ENCODE measurements around the gene CRYZL1. TPM values are rescaled to one million over a fixed set of nuclear protein-coding genes. Genes with fewer than 3 reads are reported as not detected.
"Not testable (repeated sequence)": the region's sequence is repeated elsewhere in the genome, so short reads cannot be mapped to it uniquely, and the experiment has no call there.

CRYZL1 gene
- total and polyA plus RNA-seq, 2 donors (not counting 1 experiment from before 2014, with no cell fraction given) = 30.6 to 60.6 TPM

DNA sequence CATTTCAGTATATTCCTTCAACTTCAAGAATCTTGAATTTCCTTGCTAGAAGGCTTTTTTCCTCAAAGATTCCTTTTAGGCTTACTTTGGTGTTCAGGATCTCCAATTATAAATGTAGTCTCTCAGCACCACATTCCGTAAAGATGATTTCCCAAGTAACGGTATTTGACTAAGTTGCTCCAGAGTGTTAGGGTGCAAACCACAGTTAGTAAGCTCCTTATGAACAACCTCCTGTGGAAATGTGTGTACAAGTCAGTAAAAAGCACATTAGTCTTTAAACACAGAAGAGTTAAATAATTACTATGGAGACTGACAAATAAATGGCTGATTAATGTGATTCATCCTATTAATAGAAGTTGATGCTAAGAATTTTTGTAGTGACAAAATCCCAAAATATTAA is 63.3 kb downstream of the CRYZL1 start:
- H3K9me3 Mint-ChIP-seq (ENCODE audit: insufficient read depth) = no peaks in the 10 kb centered on the region
- no peak overlapping the region for H3K27ac Mint-ChIP-seq
- TF ChIP-seq EZH2 (IDR thresholded peaks at IDR 0.05; ENCODE audit: borderline replicate concordance, insufficient read depth, low read depth, low read length, poor library complexity, severe bottlenecking) = no peak
- TF ChIP-seq, protein P1, sequence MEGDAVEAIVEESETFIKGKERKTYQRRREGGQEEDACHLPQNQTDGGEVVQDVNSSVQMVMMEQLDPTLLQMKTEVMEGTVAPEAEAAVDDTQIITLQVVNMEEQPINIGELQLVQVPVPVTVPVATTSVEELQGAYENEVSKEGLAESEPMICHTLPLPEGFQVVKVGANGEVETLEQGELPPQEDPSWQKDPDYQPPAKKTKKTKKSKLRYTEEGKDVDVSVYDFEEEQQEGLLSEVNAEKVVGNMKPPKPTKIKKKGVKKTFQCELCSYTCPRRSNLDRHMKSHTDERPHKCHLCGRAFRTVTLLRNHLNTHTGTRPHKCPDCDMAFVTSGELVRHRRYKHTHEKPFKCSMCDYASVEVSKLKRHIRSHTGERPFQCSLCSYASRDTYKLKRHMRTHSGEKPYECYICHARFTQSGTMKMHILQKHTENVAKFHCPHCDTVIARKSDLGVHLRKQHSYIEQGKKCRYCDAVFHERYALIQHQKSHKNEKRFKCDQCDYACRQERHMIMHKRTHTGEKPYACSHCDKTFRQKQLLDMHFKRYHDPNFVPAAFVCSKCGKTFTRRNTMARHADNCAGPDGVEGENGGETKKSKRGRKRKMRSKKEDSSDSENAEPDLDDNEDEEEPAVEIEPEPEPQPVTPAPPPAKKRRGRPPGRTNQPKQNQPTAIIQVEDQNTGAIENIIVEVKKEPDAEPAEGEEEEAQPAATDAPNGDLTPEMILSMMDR (IDR thresholded peaks at IDR 0.05) = no peak
- H3K4me1 Mint-ChIP-seq = no peaks in the 10 kb centered on the region
- Histone ChIP-seq H3K4me2 (replicated peaks; ENCODE audit: low read depth, low read length, poor library complexity, severe bottlenecking) (no peak overlapping the region), H3K79me2 (ENCODE audit: control insufficient read depth, insufficient read depth, low read length) (no peaks in the 10 kb centered on the region), H3K9me3 (ENCODE audit: control extremely low read depth in 1 of 3, control insufficient read depth in 2 of 3, insufficient read depth in 1 of 3, low read length in 2 of 3) (no peaks in the 10 kb centered on the region), H3K9ac (ENCODE audit: low read length) (no peak overlapping the region), H3K4me3 (ENCODE audit: control extremely low read depth in 1 of 5, extremely low read depth in 1 of 5, insufficient read depth in 1 of 5, low read depth in 2 of 5, low read length in 4 of 5) (no peak overlapping the region), H3K36me3 (replicated peaks in 1 of 2; ENCODE audit: control extremely low read depth in 1 of 2, control insufficient read depth in 1 of 2, extremely low read depth in 1 of 2, insufficient read depth in 2 of 2, low read length in 1 of 2) (peaks cover 14 to 37% of the 10 kb centered on the region in 2 experiments), H2AFZ (ENCODE audit: insufficient read depth, low read depth, low read length, poor library complexity, severe bottlenecking) (no peak overlapping the region), H3K27me3 (replicated peaks in 1 of 4; ENCODE audit: control extremely low read depth in 1 of 4, control insufficient read depth in 3 of 4, insufficient read depth in 4 of 4, low read length in 3 of 4) (no peaks in the 10 kb centered on the region), H3K4me1 (ENCODE audit: control insufficient read depth in 2 of 2, insufficient read depth in 2 of 2, low read length in 2 of 2) (no peaks in the 10 kb centered on the region), H4K20me1 (ENCODE audit: control insufficient read depth, insufficient read depth, low read length, poor library complexity, severe bottlenecking) (no peaks in the 10 kb centered on the region), H3K27ac (ENCODE audit: low read length in 2 of 2) (no peak overlapping the region)
- ATAC-seq (ENCODE audit: low read depth) (no peak), DNase-seq (no peak)
- WGBS (ENCODE audit: insufficient coverage) = no CpG with 5 or more reads among the region's 2 CpGs
- intact Hi-C loops (cut with micrococcal nuclease) = no loop called here
- H3K27me3 Mint-ChIP-seq = no peaks in the 10 kb centered on the region
- POLR2A ChIA-PET = no interaction called here
- CTCF ChIA-PET = interaction anchor here (0.8 kb wide), 1 partner anchor 381 kb away, joined by 3 read pairs; no protein-coding TSS in a partner anchor
- H3K4me3 Mint-ChIP-seq = no peak overlapping the region

DNA sequence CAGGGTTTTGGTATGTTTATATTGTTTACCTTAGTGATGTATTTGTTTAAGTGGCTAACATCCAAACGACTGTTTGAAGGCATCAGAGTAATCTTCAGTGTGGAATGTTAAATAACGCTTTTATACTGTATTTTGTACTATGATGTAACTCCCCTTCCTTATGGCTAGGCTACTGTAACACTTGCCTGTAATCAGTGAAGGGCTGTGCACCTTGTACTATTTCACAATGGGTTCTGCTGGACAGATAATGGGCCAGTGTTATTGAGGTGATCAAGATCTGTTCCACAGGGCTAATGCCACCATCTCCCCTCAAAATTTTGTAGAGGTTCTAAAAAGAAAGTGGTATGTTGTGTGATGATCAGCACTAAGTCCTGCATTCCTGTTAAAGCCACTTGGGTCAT is 64.8 kb downstream of the CRYZL1 start:
- DNase-seq; intact Hi-C loops (cut with micrococcal nuclease); H3K4me3 Mint-ChIP-seq; H3K4me1 ChIP-seq (ENCODE audit: control insufficient read depth in 2 of 2, insufficient read depth in 2 of 2, low read length in 2 of 2); H2AFZ ChIP-seq (ENCODE audit: insufficient read depth, low read depth, low read length, poor library complexity, severe bottlenecking); H4K20me1 ChIP-seq (ENCODE audit: control insufficient read depth, insufficient read depth, low read length, poor library complexity, severe bottlenecking); CTCF ChIA-PET; H3K4me1 Mint-ChIP-seq; H3K9me3 ChIP-seq (ENCODE audit: control extremely low read depth in 1 of 3, control insufficient read depth in 2 of 3, insufficient read depth in 1 of 3, low read length in 2 of 3); H3K27ac ChIP-seq (ENCODE audit: low read length in 2 of 2); H3K4me2 ChIP-seq (replicated peaks; ENCODE audit: low read depth, low read length, poor library complexity, severe bottlenecking); ATAC-seq (ENCODE audit: low read depth); H3K4me3 ChIP-seq (ENCODE audit: control extremely low read depth in 1 of 5, extremely low read depth in 1 of 5, insufficient read depth in 1 of 5, low read depth in 2 of 5, low read length in 4 of 5); H3K9ac ChIP-seq (ENCODE audit: low read length); H3K27me3 Mint-ChIP-seq; H3K9me3 Mint-ChIP-seq (ENCODE audit: insufficient read depth); H3K27me3 ChIP-seq (replicated peaks in 1 of 4; ENCODE audit: control extremely low read depth in 1 of 4, control insufficient read depth in 3 of 4, insufficient read depth in 4 of 4, low read length in 3 of 4); H3K27ac Mint-ChIP-seq; H3K79me2 ChIP-seq (ENCODE audit: control insufficient read depth, insufficient read depth, low read length): not testable (repeated sequence)
- WGBS (ENCODE audit: insufficient coverage) = no CpG with 5 or more reads among the region's 2 CpGs
- H3K36me3 ChIP-seq (replicated peaks in 1 of 2; ENCODE audit: control extremely low read depth in 1 of 2, control insufficient read depth in 1 of 2, extremely low read depth in 1 of 2, insufficient read depth in 2 of 2, low read length in 1 of 2) = peaks cover 16 to 49% of the 10 kb centered on the region in 2 experiments
- POLR2A ChIA-PET = interaction anchor here (0.7 kb wide), 1 partner anchor 1060 kb away, joined by 4 read pairs; no protein-coding TSS in a partner anchor

Data from B cell (primary cell).